Gastrocnemius medialis (tissue), 4 donors: ENCODE results near the gene CELF4.

Source experiments
- CTCF ChIP-seq, 5 experiments: fragments of 450-650 bp in 3 of 5; fragments of 200-600 bp in 2 of 5; sonication (generic) in 2 of 5; IDR thresholded peaks in 4 of 5; conservative IDR thresholded peaks in 1 of 5; 1 replicate in 4 of 5; 2 replicates in 1 of 5; pipeline ENCODE4 v1.5.1; 2016 to 2019; ENCODE audit warnings: antibody characterized with exemption in 5 of 5, mild to moderate bottlenecking in 3 of 5, moderate library complexity in 3 of 5
- POLR2A ChIP-seq, 2 donors: fragments of 450-650 bp; IDR thresholded peaks; one replicate each; pipeline ENCODE4 v1.6.1; 2017; ENCODE audit warnings: antibody characterized with exemption in 2 of 2, mild to moderate bottlenecking in 2 of 2, moderate library complexity in 2 of 2

GRCh38 chr18:37483221-37483971, 82.2 kb downstream of the CELF4 start:
- TF ChIP-seq CTCF (IDR thresholded peaks at IDR 0.05 in 4 of 5, conservative IDR thresholded peaks at IDR 0.05 in 1 of 5): no peak
- no peak for TF ChIP-seq POLR2A (IDR thresholded peaks at IDR 0.05)
